Nephron (organoid): ENCODE data around the gene PSMA2.
A peak's percentile ranks its signal among the peaks of the same experiment; 100 is the strongest.

Source experiments
- H3K27ac Mint-ChIP-seq, 3 experiments: 2 replicates each; pipeline ENCODE4 v1.8.0; 2020; ENCODE audit warnings: mixed read lengths in 3 of 3, mild to moderate bottlenecking in 2 of 3, moderate library complexity in 1 of 3
- H3K27me3 Mint-ChIP-seq: 2 replicates; pipeline ENCODE4 v1.8.0; 2021; ENCODE audit warnings: low read depth, mild to moderate bottlenecking, moderate library complexity, mixed read lengths
- H3K36me3 Mint-ChIP-seq: 2 replicates; pipeline ENCODE4 v1.8.0; 2020; ENCODE audit warnings: low read depth, mixed read lengths
- H3K4me1 Mint-ChIP-seq: 2 replicates; pipeline ENCODE4 v1.8.0; 2020; ENCODE audit warnings: mixed read lengths
- H3K4me3 Mint-ChIP-seq, 3 experiments: 2 replicates each; pipeline ENCODE4 v1.8.0; 2020; ENCODE audit warnings: mild to moderate bottlenecking in 3 of 3, mixed read lengths in 3 of 3, moderate library complexity in 2 of 3
- H3K9me3 Mint-ChIP-seq: 2 replicates; pipeline ENCODE4 v1.8.0; 2020; ENCODE audit warnings: mixed read lengths
- CTCF ChIP-seq, 3 experiments: fragments of 200-600 bp; sonication (generic); IDR thresholded peaks; one replicate each; pipeline ENCODE4 v1.5.0; 2021; ENCODE audit warnings: antibody characterized with exemption in 3 of 3; ENCODE audit not compliant: unreplicated experiment in 3 of 3

Gene PSMA2

GRCh38 chr7:42950417-42950816, 18.4 kb upstream of the PSMA2 start:
- Mint-ChIP-seq H3K27ac (no peak overlapping the region), H3K4me1 (no peaks in the 10 kb centered on the region), H3K4me3 (no peak overlapping the region), H3K36me3 (no peaks in the 10 kb centered on the region), H3K27me3 (peaks cover 5% of the 10 kb centered on the region), H3K9me3 (peaks cover 3% of the 10 kb centered on the region)
- TF ChIP-seq CTCF (IDR thresholded peaks at IDR 0.05; ENCODE audit: unreplicated experiment in 3 of 3), result no peak

GRCh38 chr7:42947521-42947920, 15.5 kb upstream of the PSMA2 start:
- Mint-ChIP-seq H3K4me3 (no peak overlapping the region), H3K27me3 (peaks cover 9% of the 10 kb centered on the region), H3K27ac (no peak overlapping the region), H3K36me3 (no peaks in the 10 kb centered on the region), H3K9me3 (no peaks in the 10 kb centered on the region), H3K4me1 (no peaks in the 10 kb centered on the region)
- no peak for TF ChIP-seq CTCF (IDR thresholded peaks at IDR 0.05; ENCODE audit: unreplicated experiment in 3 of 3)

GRCh38 chr7:42946627-42946950, 14.6 kb upstream of the PSMA2 start:
- Mint-ChIP-seq H3K4me3 (no peak overlapping the region), H3K27ac (no peak overlapping the region), H3K36me3 (no peaks in the 10 kb centered on the region), H3K4me1 (no peaks in the 10 kb centered on the region), H3K27me3 (peaks cover 9% of the 10 kb centered on the region), H3K9me3 (no peaks in the 10 kb centered on the region)
- TF ChIP-seq CTCF (IDR thresholded peaks at IDR 0.05; ENCODE audit: unreplicated experiment in 3 of 3), result no peak

GRCh38 chr7:42945821-42946626, 14.1 kb upstream of the PSMA2 start:
- no peaks in the 10 kb centered on the region for H3K36me3 Mint-ChIP-seq
- no peak overlapping the region for H3K27ac Mint-ChIP-seq
- H3K4me3 Mint-ChIP-seq, result no peak overlapping the region
- H3K27me3 Mint-ChIP-seq, result peaks cover 9% of the 10 kb centered on the region
- H3K4me1 Mint-ChIP-seq, result no peaks in the 10 kb centered on the region
- H3K9me3 Mint-ChIP-seq, result no peaks in the 10 kb centered on the region
- TF ChIP-seq CTCF (IDR thresholded peaks at IDR 0.05; ENCODE audit: unreplicated experiment in 3 of 3), result no peak

GRCh38 chr7:42940985-42941847, 9.2 kb upstream of the PSMA2 start:
- Mint-ChIP-seq H3K27me3 (peaks cover 4% of the 10 kb centered on the region), H3K27ac (peak overlapping the region in 1 of 3 experiments; percentile 26), H3K36me3 (peaks cover 22% of the 10 kb centered on the region), H3K4me1 (no peaks in the 10 kb centered on the region), H3K9me3 (no peaks in the 10 kb centered on the region), H3K4me3 (no peak overlapping the region)
- TF ChIP-seq CTCF (IDR thresholded peaks at IDR 0.05; ENCODE audit: unreplicated experiment in 3 of 3), result peak; percentile 87 to 94 (median 88)
